GM19099 (cell line): ENCODE data around the gene LRRC27.

Source experiments
- POLR2A ChIP-seq: IDR thresholded peaks from 3 replicates; pipeline ENCODE4 v1.6.1; 2011; ENCODE audit warnings: low read depth; ENCODE audit not compliant: insufficient read length; ENCODE audit errors: extremely low read depth

The LRRC27 gene

GRCh38 chr10:132370426-132371340, 38.7 kb downstream of the LRRC27 start:
- TF ChIP-seq POLR2A = no peak

GRCh38 chr10:132371641-132372081, 39.7 kb downstream of the LRRC27 start:
- no peak for TF ChIP-seq POLR2A

GRCh38 chr10:132372516-132373095, 40.6 kb downstream of the LRRC27 start:
- TF ChIP-seq POLR2A = no peak

- TF ChIP-seq POLR2A = no peak
Measured at GRCh38 chr10:132373241-132373955, 41.4 kb downstream of the LRRC27 start.

- TF ChIP-seq POLR2A = no peak
Measured at GRCh38 chr10:132374176-132374575, 42.2 kb downstream of the LRRC27 start.

GRCh38 chr10:132374612-132375011, 42.6 kb downstream of the LRRC27 start:
- TF ChIP-seq POLR2A = no peak

- TF ChIP-seq POLR2A = no peak
Measured at GRCh38 chr10:132375116-132375794, 43.3 kb downstream of the LRRC27 start.

- TF ChIP-seq POLR2A = no peak
Measured at GRCh38 chr10:132375795-132376297, 43.9 kb downstream of the LRRC27 start.

- TF ChIP-seq POLR2A = no peak
Measured at GRCh38 chr10:132376394-132376851, 44.4 kb downstream of the LRRC27 start.

- no peak for TF ChIP-seq POLR2A
Measured at GRCh38 chr10:132377326-132377725, 45.3 kb downstream of the LRRC27 start.

- no peak for TF ChIP-seq POLR2A
Measured at GRCh38 chr10:132381741-132382140, 49.7 kb downstream of the LRRC27 start.

GRCh38 chr10:132382231-132382922, 50.4 kb downstream of the LRRC27 start:
- no peak for TF ChIP-seq POLR2A

- no peak for TF ChIP-seq POLR2A
Measured at GRCh38 chr10:132383101-132383500, 51.1 kb downstream of the LRRC27 start.

GRCh38 chr10:132383751-132384196, 51.8 kb downstream of the LRRC27 start:
- TF ChIP-seq POLR2A = no peak
